Measurements from ENCODE around the gene PTPRN2. TPM values are rescaled to one million over a fixed set of nuclear protein-coding genes. Genes with fewer than 3 reads are reported as not detected.

The PTPRN2 gene
- total and polyA plus RNA-seq, 9 of the 15 experiments (the other 6 are each of a cell fraction or from before 2014, with no cell fraction given) = not detected

DNA sequence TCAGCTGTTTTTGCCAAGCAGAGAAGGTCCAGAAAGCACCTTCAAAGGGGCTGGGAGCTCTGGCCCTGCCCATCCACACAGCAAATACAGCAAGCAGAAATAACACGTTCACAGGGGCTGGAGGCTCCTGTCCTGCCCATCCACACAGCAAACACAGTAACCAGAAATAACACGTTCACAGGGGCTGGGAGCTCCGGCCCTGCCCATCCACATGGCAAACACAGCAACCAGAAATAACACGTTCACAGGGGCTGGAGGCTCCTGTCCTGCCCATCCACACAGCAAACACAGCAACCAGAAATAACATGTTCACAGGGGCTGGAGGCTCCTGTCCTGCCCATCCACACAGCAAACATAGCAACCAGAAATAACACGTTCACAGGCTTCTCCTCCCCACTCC, 558.1 kb downstream of the PTPRN2 start:
- in situ Hi-C loops (cut with MboI) (no loop called here), intact Hi-C loops (cut with micrococcal nuclease) (no loop called here)
- ATAC-seq (no peak), DNase-seq (ENCODE audit: extremely low read depth in 1 of 4, low spot score in 3 of 4) (no peak), FAIRE-seq (no peak)
- Histone ChIP-seq H3K4me2 (ENCODE audit: insufficient read depth, low read length) (no peak overlapping the region), H3K4me3 (no peak overlapping the region), H2AFZ (ENCODE audit: low read depth, low read length) (no peak overlapping the region), H3K9ac (ENCODE audit: insufficient read depth in 1 of 2, low read depth in 2 of 2, low read length in 2 of 2) (no peak overlapping the region), H3K27ac (ENCODE audit: extremely low read depth, low read depth, low read length) (no peak overlapping the region; the same call in 2 of the 3 replicates), H3K4me1 (replicated peaks in 1 of 2; ENCODE audit: control insufficient read depth in 2 of 2, insufficient read depth in 2 of 2, low read length in 2 of 2) (no peaks in the 10 kb centered on the region), H3K9me3 (replicated peaks; ENCODE audit: control insufficient read depth, insufficient read depth, low read depth, low read length) (no peaks in the 10 kb centered on the region), H3K36me3 (ENCODE audit: control insufficient read depth, insufficient read depth, low read length) (no peaks in the 10 kb centered on the region), H3K79me2 (ENCODE audit: control insufficient read depth, insufficient read depth, low read length) (no peaks in the 10 kb centered on the region), H3K9me1 (ENCODE audit: control insufficient read depth, insufficient read depth, low read length) (no peaks in the 10 kb centered on the region), H3K27me3 (ENCODE audit: control insufficient read depth in 2 of 2, insufficient read depth in 2 of 2, low read length in 2 of 2) (peaks cover 40 to 81% of the 10 kb centered on the region in 2 experiments), H4K20me1 (replicated peaks; ENCODE audit: control insufficient read depth, insufficient read depth, low read length) (peaks cover 9% of the 10 kb centered on the region; the same call in 1 of the 2 replicates)
- no TSS peak for BruUV-seq (replicated peaks)
- ChIA-PET POLR2A (interaction anchor here (0.7 kb wide), 1 partner anchor 50 kb away, joined by 4 read pairs; no protein-coding TSS in a partner anchor), CTCF (ENCODE audit: low intra/inter-chr PET ratio) (no interaction called here)
- WGBS (ENCODE audit: insufficient coverage, low coverage, missing lambda C conversion rate) = 1% methylated on average over 5 of the region's 5 CpGs
- TF ChIP-seq DNMT1 (IDR thresholded peaks at IDR 0.05) (no peak), PRMT5 (CRISPR knock-in tag; IDR thresholded peaks at IDR 0.05) (no peak), PHB2 (IDR thresholded peaks at IDR 0.05; ENCODE audit: low read depth) (no peak), HNRNPH1 (optimal IDR thresholded peaks at IDR 0.05; ENCODE audit: low read depth, low read length) (no peak), SPI1 (IDR thresholded peaks at IDR 0.05; ENCODE audit: borderline replicate concordance, low read depth, low read length) (no peak), DACH1 (IDR thresholded peaks at IDR 0.05; ENCODE audit: partially characterized antibody) (no peak), TRIM24 (IDR thresholded peaks at IDR 0.05) (no peak), U2AF1 (optimal IDR thresholded peaks at IDR 0.05; ENCODE audit: low read depth, low read length) (no peak), TGIF2 (CRISPR knock-in tag; IDR thresholded peaks at IDR 0.05) (no peak), BRCA1 (IDR thresholded peaks at IDR 0.05) (no peak), BRCA1 (CRISPR knock-in tag; IDR thresholded peaks at IDR 0.05) (no peak)
- TF ChIP-seq, protein P1, sequence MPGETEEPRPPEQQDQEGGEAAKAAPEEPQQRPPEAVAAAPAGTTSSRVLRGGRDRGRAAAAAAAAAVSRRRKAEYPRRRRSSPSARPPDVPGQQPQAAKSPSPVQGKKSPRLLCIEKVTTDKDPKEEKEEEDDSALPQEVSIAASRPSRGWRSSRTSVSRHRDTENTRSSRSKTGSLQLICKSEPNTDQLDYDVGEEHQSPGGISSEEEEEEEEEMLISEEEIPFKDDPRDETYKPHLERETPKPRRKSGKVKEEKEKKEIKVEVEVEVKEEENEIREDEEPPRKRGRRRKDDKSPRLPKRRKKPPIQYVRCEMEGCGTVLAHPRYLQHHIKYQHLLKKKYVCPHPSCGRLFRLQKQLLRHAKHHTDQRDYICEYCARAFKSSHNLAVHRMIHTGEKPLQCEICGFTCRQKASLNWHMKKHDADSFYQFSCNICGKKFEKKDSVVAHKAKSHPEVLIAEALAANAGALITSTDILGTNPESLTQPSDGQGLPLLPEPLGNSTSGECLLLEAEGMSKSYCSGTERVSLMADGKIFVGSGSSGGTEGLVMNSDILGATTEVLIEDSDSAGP (CRISPR knock-in tag; IDR thresholded peaks at IDR 0.05) = no peak
- TF ChIP-seq, protein P2, sequence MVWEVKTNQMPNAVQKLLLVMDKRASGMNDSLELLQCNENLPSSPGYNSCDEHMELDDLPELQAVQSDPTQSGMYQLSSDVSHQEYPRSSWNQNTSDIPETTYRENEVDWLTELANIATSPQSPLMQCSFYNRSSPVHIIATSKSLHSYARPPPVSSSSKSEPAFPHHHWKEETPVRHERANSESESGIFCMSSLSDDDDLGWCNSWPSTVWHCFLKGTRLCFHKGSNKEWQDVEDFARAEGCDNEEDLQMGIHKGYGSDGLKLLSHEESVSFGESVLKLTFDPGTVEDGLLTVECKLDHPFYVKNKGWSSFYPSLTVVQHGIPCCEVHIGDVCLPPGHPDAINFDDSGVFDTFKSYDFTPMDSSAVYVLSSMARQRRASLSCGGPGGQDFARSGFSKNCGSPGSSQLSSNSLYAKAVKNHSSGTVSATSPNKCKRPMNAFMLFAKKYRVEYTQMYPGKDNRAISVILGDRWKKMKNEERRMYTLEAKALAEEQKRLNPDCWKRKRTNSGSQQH (CRISPR knock-in tag; IDR thresholded peaks at IDR 0.05) = no peak
- TF ChIP-seq, protein P3, sequence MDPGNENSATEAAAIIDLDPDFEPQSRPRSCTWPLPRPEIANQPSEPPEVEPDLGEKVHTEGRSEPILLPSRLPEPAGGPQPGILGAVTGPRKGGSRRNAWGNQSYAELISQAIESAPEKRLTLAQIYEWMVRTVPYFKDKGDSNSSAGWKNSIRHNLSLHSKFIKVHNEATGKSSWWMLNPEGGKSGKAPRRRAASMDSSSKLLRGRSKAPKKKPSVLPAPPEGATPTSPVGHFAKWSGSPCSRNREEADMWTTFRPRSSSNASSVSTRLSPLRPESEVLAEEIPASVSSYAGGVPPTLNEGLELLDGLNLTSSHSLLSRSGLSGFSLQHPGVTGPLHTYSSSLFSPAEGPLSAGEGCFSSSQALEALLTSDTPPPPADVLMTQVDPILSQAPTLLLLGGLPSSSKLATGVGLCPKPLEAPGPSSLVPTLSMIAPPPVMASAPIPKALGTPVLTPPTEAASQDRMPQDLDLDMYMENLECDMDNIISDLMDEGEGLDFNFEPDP (CRISPR knock-in tag; IDR thresholded peaks at IDR 0.05) = no peak
- TF ChIP-seq, protein P4, sequence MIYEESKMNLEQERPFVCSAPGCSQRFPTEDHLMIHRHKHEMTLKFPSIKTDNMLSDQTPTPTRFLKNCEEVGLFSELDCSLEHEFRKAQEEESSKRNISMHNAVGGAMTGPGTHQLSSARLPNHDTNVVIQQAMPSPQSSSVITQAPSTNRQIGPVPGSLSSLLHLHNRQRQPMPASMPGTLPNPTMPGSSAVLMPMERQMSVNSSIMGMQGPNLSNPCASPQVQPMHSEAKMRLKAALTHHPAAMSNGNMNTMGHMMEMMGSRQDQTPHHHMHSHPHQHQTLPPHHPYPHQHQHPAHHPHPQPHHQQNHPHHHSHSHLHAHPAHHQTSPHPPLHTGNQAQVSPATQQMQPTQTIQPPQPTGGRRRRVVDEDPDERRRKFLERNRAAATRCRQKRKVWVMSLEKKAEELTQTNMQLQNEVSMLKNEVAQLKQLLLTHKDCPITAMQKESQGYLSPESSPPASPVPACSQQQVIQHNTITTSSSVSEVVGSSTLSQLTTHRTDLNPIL (CRISPR knock-in tag; IDR thresholded peaks at IDR 0.05) = no peak
- TF ChIP-seq, protein P5, sequence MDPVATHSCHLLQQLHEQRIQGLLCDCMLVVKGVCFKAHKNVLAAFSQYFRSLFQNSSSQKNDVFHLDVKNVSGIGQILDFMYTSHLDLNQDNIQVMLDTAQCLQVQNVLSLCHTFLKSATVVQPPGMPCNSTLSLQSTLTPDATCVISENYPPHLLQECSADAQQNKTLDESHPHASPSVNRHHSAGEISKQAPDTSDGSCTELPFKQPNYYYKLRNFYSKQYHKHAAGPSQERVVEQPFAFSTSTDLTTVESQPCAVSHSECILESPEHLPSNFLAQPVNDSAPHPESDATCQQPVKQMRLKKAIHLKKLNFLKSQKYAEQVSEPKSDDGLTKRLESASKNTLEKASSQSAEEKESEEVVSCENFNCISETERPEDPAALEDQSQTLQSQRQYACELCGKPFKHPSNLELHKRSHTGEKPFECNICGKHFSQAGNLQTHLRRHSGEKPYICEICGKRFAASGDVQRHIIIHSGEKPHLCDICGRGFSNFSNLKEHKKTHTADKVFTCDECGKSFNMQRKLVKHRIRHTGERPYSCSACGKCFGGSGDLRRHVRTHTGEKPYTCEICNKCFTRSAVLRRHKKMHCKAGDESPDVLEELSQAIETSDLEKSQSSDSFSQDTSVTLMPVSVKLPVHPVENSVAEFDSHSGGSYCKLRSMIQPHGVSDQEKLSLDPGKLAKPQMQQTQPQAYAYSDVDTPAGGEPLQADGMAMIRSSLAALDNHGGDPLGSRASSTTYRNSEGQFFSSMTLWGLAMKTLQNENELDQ (CRISPR knock-in tag; IDR thresholded peaks at IDR 0.05; ENCODE audit: borderline replicate concordance) = no peak
